ENCODE data around the gene BCL11B. TPM values are rescaled to one million over a fixed set of nuclear protein-coding genes. Genes with fewer than 3 reads are reported as not detected.
"Not testable (repeated sequence)": the region's sequence is repeated elsewhere in the genome, so short reads cannot be mapped to it uniquely, and the experiment has no call there.

Gene BCL11B
- total RNA-seq, 1 donor from 2014 or later, result 27.0 TPM

DNA sequence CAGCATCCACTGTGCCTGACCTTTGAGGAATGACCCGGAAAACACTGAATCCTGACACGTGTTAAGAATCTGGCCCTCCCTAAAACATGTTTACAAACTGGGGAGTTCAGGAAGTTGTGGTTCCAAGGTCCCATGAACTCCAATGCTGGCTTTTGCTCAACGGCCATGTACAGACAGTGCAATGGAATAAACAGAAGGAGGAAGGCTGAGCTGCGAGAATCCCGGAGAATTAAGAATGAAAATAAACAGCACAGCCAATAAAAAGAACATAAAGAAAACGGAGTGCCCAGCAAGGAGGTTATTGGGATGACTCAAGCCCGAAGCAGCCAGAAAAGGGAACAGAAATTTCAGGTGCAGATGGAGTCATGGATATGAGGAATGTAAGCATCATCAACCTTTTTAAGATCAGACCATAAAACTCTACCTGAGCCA lies 32.3 kb downstream of the BCL11B start:
- no peak for DNase-seq

DNA sequence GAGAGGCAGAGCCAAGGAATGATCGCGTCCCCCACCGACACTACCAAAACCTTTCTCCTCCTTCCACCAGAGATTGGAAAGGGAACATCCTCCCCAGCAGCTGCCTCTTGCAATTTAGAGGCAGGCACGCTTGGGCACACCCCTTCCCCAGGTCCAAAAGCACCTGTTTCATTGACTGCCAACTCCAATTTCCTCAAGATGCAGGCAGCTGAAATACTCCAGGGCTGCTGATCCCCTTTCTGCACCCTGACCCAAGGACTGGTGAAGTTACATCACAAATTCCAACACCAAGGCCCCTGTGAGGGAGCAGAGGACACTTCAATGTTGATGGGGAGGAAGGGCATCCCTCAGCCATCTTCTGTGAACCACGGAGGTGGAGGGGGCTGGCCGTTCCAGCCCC lies 33.8 kb downstream of the BCL11B start:
- DNase-seq, result no peak

DNA sequence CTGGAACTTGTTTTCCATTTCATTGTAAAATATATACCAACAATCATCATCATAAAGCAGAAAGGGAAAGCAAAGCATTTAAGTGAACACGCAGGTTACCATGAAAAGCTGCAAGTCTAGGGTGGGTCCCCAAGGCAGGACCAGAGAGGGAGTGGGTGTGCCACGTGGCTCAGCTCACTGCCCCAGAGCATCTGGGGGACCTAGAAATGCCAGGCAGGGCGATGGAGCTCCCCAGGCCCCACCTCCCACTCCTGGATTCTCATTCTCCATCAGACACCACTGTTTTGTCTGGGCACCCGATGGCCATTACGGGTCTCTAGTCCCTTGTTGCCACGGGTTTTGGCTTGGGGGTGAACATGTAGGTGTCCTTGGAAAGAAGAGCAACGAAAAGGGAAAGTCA lies 34.7 kb downstream of the BCL11B start:
- DNase-seq, result no peak

DNA sequence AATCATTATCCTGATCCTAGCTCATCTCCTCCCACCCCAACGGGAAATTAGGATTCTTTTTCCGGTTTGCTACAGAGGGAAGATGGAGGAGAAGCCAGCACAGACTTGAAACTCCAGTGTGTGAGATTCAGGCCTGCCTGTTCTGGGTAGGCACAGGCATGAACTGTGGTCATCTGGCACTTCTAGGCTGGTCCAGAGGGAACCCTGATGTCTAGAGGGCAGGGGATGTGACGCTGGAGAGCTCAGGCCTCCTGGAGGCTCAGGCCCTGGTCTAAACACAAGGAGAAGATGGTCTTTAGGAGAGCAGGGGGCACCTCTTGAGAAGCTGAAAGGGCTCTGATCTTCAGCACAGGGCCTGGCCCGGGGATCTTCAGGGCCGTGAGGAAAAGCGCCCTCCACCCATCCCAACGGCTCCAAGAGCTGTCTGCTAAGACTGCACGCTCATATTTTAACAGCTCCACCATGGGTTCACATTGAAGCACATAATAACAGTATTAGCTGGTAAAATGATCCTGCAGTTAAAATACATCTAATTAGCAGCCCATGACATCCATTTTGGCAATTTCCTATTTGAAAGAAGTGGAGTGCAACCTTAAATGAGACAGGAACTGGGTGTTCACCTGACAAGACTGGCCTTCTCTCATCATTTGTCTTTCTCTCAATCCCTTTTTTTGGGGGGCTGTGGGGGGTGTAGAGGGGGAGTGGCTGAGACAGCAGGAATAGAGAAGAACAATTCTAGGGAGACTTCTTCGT lies 35.4 kb downstream of the BCL11B start:
- DNase-seq, result no peak

DNA sequence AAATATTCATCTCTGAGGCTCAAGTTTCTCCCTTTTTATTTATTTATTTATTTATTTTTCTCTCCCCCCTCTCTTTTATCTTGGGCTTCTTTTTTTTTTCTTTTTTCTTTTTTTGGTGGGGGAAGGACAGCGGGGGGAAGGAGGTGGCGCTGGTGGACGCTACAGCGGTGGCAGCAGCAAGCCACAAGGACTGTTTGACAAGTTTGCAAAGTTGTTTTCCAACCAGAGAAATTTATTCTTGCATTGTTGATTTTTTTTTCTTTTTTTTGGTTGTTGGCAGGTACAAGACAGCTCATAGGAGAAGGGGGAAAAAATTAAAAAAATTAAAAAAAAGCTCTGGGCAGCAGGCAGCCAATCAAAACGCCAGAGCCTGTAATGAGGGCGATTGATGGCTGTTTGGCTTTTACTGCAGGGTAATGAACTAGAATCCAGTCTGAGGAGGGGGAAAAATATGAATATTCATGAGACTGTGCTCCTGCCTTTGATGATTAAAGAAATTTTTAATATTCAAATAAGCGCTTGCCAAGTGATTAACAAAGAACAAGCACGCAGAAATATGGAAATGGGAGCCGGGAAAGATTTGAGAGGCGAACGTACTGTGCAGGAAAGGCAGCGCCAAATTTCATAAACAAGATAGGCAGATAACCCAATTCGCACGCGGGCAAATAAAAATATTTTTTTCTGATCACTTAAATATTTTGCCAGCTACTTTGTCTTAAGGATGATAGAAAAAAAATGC lies 36.2 kb downstream of the BCL11B start:
- DNase-seq, result no peak

DNA sequence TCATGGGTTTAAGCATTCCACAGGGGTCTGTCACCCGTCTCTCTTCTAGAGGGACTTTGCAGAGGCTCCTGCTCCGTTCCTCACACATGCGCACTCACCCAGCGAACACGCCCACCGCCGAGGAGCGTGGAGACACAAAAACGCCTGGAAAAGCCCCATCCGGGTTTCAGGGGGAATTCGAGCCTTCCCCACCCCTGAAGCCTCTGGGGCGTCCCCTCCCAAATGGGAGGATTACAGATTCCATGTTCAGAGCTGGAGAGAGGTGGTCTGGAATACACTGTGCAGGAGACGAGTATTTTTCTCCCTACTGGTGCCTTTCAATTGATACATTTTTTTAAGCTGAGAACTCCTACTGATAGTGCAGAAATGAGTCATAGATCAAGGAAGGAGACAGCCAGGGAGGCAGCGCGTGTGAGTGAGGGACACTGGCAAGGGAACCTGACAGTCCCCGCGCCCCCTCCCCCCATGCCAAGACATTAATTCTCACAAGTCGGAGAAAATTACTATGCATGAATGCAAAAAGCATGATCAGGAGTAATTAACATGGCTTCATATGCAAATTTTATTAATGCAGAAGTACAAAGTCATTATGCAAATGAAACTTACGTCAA lies 36.9 kb downstream of the BCL11B start:
- DNase-seq, result no peak

DNA sequence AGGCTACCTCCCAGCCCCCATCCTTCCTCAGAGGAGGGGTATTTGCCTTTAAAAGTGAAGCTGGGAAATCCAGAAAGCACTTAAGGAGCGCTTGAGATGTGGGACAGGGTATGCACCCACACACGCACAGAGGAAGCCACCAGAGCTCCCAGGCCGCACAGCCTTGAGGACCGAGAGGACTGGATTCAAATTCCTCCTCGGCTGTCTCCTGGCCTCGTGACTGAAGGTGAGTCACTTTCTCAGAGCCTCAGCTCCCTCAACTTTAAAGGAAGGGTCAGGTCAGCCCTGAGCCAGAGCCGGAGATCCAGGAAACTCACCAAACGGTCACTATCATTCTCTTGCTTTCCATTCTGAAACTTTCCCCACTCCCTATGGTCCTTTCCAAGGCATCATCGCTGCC lies 37.6 kb downstream of the BCL11B start:
- no peak for DNase-seq

DNA sequence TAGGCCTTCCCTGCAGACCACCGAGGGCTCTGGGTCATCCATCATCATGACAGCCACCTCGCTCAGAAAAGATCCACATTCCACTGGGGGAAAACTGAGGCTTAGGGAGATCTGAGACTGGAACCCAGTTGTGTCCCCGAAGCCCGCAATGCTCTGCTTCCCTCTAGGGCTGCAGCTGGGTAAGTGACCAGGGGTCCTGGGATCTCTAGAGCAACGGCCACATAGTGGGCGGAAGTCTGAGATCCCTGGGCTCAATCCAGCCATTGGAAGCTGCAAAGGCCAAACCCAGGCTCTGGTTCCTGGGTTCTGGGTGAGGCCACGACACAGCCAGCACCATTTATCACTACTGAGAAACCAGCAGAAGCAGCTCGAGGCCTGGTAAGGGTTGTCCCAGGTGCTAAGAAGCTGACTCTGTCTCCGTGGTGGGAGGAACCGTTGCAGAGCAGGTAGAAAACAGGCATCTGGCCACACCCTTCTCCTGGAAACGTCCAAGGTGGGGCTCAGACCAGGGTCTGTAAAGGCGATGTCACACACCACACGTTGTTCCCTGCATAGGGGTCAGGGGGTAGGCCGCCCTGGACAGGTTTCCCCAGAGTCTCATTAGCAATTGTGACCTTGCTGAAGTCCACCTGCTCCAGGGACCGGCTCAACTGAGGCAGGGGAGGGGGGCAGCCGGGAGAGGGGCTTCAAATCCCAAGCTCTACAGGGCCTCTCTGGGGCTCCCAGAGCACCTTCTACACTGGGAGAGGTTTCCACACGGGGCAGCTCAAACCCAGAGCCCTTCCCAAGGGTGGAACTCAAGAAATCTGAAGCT lies 38.6 kb downstream of the BCL11B start:
- no peak for DNase-seq

DNA sequence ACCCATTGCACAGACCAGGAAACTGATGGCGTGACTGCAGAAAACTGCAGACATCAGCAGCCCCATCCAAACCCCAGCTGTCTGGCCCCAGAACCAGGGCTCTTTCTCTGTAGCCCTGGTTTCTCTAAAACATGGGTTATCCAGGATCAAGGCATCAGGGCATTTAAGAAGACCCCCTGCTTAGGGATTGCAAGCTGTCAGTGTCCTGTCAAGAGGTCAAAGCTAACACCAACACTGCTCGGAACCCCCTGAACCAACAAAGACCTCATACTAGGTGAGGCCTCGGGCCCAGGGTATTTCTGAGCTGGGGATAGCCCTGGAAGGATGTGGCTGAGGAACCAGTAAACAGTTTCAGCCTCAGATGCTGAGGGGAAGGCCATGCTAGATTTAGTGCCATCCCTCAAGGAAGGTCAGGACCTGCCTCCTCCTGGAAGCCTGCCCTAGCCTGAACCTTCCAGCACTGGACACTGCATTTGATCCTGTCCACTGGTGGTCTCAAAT lies 39.2 kb downstream of the BCL11B start:
- DNase-seq, result no peak

DNA sequence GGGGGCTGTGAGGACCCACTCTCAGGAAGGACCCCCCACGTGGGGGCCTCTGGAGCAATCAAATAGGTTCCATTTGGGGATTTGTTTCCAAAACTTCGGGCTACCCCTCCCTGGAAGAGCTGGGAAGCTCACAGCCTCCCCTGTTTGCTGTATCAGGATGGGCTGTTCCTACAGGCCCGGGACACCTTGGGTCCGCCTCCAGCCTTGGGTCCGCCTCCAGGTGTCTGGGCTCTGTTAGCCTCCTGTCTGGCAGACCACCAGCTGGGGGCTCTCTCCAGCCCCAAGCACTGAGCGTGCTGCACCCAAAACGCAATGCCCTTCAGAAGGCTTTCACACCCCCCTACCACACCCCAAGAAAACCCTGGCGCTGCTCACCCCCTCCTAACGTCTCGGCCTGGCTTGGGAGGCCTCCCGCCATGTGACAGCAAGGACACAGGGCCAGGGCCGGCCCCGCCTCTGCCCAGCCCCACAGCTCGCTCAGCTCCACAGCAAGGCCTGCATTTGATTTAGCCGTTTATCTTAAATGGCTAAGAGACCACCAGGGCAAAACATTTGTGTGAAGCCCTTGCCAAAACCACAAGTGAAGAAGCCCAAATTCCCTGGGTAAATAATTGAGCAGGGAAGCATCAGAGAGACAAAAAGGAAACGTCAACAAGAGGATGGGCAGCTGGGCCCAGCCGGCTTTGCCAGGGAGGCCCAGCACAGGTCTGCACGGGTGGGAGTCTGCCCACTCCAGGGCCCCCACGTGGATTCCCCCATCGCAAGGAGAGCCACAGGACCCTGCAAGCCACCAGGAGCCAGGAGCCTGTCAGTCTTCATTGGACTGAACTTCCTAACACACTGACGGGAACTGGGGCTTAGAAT lies 39.9 kb downstream of the BCL11B start:
- no peak for DNase-seq

DNA sequence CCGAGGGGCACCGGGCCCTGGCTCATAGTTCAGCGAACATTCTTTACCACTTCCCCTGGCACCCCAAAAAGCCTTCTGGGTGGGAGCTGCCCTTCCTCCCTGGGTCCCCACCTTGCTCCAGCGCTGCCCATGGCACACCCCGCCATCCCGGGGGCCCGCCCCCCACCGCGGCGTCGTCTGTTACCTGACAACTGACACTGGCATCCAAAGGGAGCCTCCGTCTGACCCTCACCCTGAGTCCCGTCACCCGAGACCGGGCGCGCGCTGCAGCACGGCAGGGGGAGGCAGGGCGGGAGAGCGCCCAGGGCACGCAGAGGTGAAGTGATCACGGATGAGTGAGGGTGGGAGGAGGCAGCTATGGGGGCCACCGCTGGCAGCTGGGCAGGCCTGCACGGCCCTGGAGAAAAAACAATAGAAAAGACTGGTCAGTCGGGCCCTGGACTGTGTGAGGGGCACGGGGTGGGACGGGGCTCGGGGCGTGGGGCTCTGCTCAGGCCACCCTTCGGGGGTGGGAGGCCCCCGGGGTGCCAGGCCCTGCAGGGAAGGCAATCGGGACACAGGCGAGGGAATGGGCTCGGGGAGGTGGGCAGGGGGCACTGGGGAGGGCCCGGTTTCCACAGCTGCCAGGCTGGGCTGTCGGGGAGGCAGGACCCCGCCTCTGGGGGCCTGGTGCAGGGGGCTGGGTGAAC lies 40.7 kb downstream of the BCL11B start:
- DNase-seq, result no peak

DNA sequence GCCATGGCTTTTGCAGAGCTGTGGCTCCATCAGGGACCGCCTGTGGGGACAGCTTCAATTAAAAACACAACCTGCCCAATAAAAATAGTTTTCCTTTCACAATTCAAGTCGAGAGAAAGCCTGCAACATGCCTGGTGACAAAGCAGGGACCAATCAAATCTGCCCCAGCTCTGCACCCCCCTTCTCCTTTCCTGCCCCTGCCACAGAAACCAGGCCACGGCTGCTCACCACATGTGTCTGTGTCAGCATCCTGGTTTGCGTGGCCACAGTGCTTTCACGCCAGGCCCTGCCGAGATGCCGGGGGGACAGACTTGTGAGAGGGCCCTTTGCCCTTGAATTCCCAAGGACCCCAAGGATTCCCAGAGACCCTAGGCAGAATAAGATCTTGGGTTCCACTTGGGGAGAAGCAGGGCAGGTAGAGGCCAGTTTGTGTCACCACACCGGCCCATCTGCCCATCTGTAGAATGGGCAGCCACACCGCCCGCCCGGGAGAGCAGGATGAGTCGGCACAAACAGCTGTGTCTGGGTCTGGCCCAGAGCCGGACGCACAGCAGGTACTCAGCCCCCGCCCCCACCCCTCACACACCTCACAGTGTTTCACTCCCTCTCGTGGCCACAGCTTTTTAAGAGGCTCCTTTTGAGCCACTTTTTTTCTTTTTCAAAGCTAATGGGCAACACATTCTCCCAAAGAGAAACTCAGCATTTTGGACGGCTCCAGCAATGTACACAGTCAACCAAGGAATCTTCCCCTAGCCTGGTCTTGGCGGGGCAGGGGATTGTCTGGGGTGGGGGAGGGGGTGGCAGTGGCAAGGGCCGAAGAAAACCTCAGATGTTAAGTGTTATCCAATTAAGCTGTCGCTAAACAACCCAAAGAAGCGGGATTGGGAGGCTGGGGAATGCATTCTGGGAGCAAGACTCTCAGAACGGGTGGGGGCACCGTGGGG lies 41.5 kb downstream of the BCL11B start:
- DNase-seq, result no peak

DNA sequence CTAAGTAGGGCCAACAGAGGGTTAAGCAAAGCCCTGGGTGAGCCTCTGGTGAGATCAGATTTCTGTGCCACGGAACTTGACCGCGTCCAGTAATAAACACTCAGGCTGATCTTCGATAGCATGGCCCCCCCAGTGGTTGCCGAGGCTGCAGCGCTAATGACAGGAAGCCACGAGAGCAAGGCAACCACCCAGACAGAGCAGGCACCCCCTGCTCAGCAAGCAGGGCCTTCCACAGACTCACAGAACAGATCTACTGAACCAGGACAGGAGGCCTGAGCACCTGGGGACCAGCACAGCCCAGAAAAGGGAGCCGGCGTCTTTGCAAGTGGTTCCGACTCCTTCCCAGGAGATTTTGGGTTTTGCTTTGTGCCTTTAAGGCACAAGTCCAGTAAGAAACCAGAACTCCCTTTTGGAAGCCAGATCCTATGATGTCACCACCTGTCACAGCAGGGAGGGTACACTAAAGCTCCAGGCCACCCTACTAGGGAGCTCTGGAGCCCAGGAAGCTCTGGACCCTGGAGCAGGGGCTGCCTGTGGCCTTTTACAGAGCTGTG lies 42.3 kb downstream of the BCL11B start:
- no peak for DNase-seq

DNA sequence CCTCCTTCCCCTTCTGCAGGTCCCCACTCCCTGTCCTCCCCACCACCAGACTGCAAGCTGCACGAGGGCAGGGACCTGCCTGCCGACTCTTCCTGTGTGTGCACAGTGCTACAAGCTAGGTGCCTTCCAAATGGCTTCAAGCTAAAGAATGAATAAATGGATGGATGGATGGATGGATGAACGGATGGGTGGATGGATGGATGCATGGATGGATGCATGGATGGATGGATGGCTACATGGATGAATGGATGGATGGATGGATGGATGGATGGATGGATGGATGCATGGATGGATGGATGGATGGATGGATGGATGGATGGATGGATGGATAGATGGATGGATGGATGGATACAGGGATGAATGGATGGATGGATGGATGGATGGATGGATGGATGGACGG lies 43.2 kb downstream of the BCL11B start:
- DNase-seq, result not testable (repeated sequence)

DNA sequence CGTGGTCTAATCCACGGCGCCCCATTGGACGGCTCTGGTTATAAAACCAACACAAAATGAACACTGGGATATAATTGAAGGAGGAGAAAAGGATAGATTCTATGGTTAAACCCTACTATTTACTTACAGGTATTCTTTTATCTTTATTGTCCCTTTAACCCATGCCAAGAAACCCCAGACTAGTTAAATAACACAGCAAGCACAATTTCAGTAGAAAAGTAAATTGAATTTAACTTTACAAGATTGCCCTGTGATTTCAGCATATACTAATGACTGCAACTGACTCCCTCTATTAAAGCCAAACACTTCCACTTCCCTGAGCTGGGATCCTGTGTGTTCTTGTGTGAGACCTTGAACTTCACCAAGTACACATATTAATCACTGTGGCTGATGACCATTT lies 45.3 kb downstream of the BCL11B start:
- DNase-seq, result no peak

DNA sequence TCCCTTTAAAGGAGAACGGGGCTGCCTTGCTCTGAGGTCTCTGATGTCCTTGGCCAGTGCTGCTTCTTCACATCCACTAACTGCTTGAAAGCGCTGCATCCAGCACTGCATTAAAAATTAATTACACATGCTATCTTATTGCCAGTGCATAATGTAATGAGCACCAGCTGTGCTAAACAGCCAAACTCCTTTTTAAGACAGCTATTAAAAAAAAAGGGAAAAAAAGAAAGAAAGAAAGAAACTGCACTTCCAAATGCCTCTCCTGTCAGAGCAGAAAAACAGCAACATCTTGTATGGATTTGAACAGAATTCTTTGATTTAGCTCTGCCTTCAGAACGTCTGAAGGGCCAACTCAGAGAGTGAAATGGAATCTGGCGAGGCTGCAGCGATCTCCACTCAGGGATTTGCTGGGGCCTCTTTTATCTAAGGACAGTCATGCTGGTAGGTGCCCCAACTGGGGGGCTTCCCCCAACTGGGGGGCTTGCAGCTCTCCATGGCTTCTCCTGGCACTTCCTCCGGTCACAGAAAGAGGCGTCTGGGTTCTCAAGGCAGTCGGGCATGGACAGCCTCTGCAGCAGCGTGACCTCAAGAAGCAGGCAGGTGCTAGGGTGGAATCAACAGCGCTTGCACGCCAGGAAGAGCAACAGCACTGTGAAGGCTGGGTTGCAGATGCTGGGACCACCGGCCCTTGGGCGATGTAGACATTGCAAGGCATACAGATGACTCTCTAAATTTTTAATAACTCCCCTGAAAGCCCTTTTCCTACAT lies 46.4 kb downstream of the BCL11B start:
- no peak for DNase-seq

DNA sequence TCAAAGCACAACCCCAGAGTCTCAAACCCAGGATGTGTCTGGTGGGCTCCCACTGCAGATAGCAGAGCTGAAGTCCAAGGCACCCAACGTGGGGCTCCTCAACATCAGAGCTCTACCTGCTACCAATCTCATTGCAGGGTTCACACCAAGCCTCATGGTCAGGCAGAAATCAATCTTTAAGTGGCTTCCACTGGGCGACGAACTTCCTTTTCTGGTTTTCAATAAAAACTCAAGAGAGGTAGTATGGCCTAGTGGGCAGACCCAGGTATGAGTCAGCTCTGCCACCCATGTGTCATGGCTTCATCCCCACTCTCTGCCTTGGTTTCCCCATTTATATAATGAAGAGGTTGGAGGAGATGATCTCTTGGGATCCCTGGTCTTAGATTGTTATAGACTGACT lies 47.0 kb downstream of the BCL11B start:
- DNase-seq, result no peak

DNA sequence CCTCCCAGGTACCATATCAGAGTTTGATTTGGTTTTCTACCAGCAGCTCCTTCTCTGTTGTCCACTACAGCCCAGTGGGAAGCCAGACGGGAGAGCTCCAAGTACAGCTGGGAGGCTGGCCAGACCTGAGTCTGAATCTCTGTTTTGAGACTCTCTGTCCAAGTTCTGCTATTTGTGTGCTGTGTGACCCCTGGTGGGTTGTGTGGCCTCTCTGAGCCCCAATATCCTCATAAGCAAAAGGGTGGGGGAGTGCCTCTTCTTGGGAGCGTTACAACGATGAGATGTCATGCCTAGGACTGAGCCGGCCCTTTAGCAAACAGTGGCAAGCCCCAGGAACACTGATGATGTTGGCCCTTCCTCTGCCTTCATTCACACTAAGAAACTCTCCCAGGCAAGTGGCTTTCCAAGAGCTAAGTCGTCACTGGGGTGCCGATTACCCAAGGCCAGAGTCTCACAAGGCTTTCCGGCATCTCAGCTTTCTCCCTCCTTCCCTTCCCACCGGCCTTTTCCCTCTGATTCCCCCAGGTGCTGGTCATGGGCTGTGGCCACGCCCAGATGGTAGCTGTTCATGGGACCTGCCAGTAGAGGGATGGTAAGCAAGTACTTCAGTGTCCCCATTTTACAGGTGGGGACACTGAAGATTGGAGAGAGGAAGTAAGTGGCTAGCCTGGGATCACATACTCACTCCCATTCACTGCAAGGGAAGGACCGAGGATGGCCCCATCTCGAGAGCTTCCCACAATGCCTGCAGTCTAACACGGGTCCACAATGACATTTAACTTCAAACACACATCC lies 47.7 kb downstream of the BCL11B start:
- no peak for DNase-seq

Measured in occipital lobe (tissue), 2 donors.